H1 (cell line): ENCODE data around the gene ZNF785. TPM values are rescaled to one million over a fixed set of nuclear protein-coding genes. Genes with fewer than 3 reads are reported as not detected.

ENCODE experiments used
- BRCA1 ChIP-seq: IDR thresholded peaks from 2 replicates; pipeline ENCODE4 v1.6.1; 2012; ENCODE audit warnings: low read depth, low read length, improper control_type of control experiment
- RAD21 ChIP-seq, 2 experiments: IDR thresholded peaks in 1 of 2; conservative IDR thresholded peaks in 1 of 2; 2 replicates each; pipeline ENCODE4 v1.6.1; 2011; ENCODE audit warnings: low read depth in 2 of 2, low read length in 2 of 2, improper control_type of control experiment in 1 of 2, inconsistent platforms in 1 of 2, mild to moderate bottlenecking in 1 of 2, moderate library complexity in 1 of 2
- SP2 ChIP-seq: IDR thresholded peaks from 2 replicates; pipeline ENCODE4 v1.6.1; 2012; ENCODE audit warnings: mild to moderate bottlenecking, low read length, inconsistent platforms
- polyA plus RNA-seq, 7 experiments: library from polyadenylated mRNA; depleted of rRNA in 3 of 7; stranded (reverse) in 5 of 7; unstranded in 2 of 7; fragments of >200 nt in 5 of 7; fragments of 200-250 nt in 2 of 7; gene quantifications; 1 replicate in 5 of 7; 2 replicates in 1 of 7; 4 replicates in 1 of 7; pipeline versions ENCODE4 v1.2.1 to v1.2.3, GENCODE V29; 2011 to 2013; ENCODE audit warnings: missing spikeins in 2 of 7, mixed read lengths in 2 of 7
- total RNA-seq: library from RNA; stranded (reverse); fragmentation: NEBNext Ultra II Directional; extraction: Animal tissue kit (Norgen Biotek cat#: 25700); gene quantifications from 2 replicates; pipeline ENCODE4 v1.2.1, GENCODE V29; 2021
- TF ChIP-seq, protein P1 (sequence below): fragments of 300-600 bp; sonication (generic); IDR thresholded peaks from 2 replicates; pipeline ENCODE4 v1.7.1; 2012; ENCODE audit warnings: low read length, moderate library complexity, mild to moderate bottlenecking, inconsistent platforms; ENCODE audit not compliant: insufficient replicate concordance
- TF ChIP-seq, protein P2 (sequence below): IDR thresholded peaks from 2 replicates; pipeline ENCODE4 v1.6.1; 2011; ENCODE audit warnings: low read length, improper control_type of control experiment
- TF ChIP-seq, protein P3 (sequence below): IDR thresholded peaks from 2 replicates; pipeline ENCODE4 v1.6.1; 2012; ENCODE audit warnings: inconsistent platforms
- TF ChIP-seq, protein P4 (sequence below): IDR thresholded peaks from 2 replicates; pipeline ENCODE4 v1.6.1; 2011; ENCODE audit warnings: low read depth, mild to moderate bottlenecking, low read length; ENCODE audit not compliant: insufficient read depth

ZNF785 gene
- total and polyA plus RNA-seq, 2 of the 8 experiments (the other 6 are each of a cell fraction or from before 2014, with no cell fraction given), result 8.6 to 12.9 TPM

DNA sequence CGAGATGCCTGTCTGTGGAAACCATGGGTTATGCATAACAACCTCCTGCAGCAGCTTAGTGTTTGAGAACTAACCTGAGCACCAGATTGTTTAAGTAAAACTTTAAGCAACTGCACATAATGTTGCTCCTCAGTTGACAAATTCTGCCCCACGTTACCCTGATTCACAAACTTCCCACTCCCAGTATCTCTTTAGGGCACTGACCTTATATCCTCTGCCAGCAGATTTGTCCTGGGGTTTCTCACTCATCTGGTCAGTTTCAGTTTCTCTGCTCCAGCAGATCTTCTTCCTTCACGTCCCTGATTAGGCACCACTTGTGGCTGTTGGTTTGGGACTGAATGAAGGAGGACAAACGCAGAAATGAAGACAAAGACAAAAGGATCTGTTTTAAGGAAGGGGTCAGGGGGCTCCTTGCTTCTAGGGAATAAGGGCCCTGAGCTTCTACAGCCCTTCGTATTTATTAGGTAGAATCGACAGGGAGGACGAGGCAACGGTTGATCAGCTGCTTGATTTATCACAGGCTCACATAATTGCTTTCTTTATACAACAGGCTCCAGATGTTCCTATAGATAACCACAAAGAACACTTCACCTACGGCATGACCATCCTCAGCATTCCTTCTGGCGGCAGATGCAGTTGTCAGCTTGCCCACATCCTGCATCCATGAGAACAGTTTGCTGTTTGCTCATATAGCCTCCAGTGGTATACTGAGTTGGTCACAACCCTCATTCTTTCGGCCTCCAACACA lies 38.2 kb upstream of the ZNF785 start (continued):
- TF ChIP-seq, protein P1, sequence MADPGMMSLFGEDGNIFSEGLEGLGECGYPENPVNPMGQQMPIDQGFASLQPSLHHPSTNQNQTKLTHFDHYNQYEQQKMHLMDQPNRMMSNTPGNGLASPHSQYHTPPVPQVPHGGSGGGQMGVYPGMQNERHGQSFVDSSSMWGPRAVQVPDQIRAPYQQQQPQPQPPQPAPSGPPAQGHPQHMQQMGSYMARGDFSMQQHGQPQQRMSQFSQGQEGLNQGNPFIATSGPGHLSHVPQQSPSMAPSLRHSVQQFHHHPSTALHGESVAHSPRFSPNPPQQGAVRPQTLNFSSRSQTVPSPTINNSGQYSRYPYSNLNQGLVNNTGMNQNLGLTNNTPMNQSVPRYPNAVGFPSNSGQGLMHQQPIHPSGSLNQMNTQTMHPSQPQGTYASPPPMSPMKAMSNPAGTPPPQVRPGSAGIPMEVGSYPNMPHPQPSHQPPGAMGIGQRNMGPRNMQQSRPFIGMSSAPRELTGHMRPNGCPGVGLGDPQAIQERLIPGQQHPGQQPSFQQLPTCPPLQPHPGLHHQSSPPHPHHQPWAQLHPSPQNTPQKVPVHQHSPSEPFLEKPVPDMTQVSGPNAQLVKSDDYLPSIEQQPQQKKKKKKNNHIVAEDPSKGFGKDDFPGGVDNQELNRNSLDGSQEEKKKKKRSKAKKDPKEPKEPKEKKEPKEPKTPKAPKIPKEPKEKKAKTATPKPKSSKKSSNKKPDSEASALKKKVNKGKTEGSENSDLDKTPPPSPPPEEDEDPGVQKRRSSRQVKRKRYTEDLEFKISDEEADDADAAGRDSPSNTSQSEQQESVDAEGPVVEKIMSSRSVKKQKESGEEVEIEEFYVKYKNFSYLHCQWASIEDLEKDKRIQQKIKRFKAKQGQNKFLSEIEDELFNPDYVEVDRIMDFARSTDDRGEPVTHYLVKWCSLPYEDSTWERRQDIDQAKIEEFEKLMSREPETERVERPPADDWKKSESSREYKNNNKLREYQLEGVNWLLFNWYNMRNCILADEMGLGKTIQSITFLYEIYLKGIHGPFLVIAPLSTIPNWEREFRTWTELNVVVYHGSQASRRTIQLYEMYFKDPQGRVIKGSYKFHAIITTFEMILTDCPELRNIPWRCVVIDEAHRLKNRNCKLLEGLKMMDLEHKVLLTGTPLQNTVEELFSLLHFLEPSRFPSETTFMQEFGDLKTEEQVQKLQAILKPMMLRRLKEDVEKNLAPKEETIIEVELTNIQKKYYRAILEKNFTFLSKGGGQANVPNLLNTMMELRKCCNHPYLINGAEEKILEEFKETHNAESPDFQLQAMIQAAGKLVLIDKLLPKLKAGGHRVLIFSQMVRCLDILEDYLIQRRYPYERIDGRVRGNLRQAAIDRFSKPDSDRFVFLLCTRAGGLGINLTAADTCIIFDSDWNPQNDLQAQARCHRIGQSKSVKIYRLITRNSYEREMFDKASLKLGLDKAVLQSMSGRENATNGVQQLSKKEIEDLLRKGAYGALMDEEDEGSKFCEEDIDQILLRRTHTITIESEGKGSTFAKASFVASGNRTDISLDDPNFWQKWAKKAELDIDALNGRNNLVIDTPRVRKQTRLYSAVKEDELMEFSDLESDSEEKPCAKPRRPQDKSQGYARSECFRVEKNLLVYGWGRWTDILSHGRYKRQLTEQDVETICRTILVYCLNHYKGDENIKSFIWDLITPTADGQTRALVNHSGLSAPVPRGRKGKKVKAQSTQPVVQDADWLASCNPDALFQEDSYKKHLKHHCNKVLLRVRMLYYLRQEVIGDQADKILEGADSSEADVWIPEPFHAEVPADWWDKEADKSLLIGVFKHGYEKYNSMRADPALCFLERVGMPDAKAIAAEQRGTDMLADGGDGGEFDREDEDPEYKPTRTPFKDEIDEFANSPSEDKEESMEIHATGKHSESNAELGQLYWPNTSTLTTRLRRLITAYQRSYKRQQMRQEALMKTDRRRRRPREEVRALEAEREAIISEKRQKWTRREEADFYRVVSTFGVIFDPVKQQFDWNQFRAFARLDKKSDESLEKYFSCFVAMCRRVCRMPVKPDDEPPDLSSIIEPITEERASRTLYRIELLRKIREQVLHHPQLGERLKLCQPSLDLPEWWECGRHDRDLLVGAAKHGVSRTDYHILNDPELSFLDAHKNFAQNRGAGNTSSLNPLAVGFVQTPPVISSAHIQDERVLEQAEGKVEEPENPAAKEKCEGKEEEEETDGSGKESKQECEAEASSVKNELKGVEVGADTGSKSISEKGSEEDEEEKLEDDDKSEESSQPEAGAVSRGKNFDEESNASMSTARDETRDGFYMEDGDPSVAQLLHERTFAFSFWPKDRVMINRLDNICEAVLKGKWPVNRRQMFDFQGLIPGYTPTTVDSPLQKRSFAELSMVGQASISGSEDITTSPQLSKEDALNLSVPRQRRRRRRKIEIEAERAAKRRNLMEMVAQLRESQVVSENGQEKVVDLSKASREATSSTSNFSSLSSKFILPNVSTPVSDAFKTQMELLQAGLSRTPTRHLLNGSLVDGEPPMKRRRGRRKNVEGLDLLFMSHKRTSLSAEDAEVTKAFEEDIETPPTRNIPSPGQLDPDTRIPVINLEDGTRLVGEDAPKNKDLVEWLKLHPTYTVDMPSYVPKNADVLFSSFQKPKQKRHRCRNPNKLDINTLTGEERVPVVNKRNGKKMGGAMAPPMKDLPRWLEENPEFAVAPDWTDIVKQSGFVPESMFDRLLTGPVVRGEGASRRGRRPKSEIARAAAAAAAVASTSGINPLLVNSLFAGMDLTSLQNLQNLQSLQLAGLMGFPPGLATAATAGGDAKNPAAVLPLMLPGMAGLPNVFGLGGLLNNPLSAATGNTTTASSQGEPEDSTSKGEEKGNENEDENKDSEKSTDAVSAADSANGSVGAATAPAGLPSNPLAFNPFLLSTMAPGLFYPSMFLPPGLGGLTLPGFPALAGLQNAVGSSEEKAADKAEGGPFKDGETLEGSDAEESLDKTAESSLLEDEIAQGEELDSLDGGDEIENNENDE, result no peak
- TF ChIP-seq, protein P2, sequence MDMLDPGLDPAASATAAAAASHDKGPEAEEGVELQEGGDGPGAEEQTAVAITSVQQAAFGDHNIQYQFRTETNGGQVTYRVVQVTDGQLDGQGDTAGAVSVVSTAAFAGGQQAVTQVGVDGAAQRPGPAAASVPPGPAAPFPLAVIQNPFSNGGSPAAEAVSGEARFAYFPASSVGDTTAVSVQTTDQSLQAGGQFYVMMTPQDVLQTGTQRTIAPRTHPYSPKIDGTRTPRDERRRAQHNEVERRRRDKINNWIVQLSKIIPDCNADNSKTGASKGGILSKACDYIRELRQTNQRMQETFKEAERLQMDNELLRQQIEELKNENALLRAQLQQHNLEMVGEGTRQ, result no peak
- TF ChIP-seq BRCA1 (no peak), RAD21 (IDR thresholded peaks at IDR 0.05 in 1 of 2, conservative IDR thresholded peaks at IDR 0.05 in 1 of 2; ENCODE audit: low read depth in 2 of 2, low read length in 2 of 2) (no peak), SP2 (no peak)
- TF ChIP-seq, protein P3, sequence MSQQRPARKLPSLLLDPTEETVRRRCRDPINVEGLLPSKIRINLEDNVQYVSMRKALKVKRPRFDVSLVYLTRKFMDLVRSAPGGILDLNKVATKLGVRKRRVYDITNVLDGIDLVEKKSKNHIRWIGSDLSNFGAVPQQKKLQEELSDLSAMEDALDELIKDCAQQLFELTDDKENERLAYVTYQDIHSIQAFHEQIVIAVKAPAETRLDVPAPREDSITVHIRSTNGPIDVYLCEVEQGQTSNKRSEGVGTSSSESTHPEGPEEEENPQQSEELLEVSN, result no peak
- TF ChIP-seq, protein P4, sequence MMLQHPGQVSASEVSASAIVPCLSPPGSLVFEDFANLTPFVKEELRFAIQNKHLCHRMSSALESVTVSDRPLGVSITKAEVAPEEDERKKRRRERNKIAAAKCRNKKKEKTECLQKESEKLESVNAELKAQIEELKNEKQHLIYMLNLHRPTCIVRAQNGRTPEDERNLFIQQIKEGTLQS, result no peak
